Hematopoietic multipotent progenitor cell treated with erythropoietin and hydrocortisone succinate and interleukin-3 and kit ligand, for 4 days (in vitro differentiated cells): Measurements from ENCODE around the gene GIT2.
A peak's percentile ranks its signal among the peaks of the same experiment; 100 is the strongest.
"Not testable (repeated sequence)": the region's sequence is repeated elsewhere in the genome, so short reads cannot be mapped to it uniquely, and the experiment has no call there.

Source experiments
- DNase-seq: peaks from one replicate; pipeline ENCODE4 v3.0.0-alpha.2; 2015

The GIT2 gene

GRCh38 chr12:109916045-109916444 is 80.1 kb downstream of the GIT2 start:
- no peak for DNase-seq

GRCh38 chr12:109915171-109916040 is 80.8 kb downstream of the GIT2 start:
- DNase-seq, result no peak

- DNase-seq, result no peak
Measured at GRCh38 chr12:109914461-109914860, 81.7 kb downstream of the GIT2 start.

GRCh38 chr12:109912855-109913321 is 83.3 kb downstream of the GIT2 start:
- DNase-seq, result no peak

GRCh38 chr12:109910969-109911348 is 85.2 kb downstream of the GIT2 start:
- DNase-seq, result peak; percentile 73

GRCh38 chr12:109910254-109910968 is 85.8 kb downstream of the GIT2 start:
- DNase-seq, result no peak

- no peak for DNase-seq
Measured at GRCh38 chr12:109905301-109905700, 90.9 kb downstream of the GIT2 start.

GRCh38 chr12:109902891-109903418 is 93.2 kb downstream of the GIT2 start:
- DNase-seq, result no peak

GRCh38 chr12:109900752-109901580 is 95.2 kb downstream of the GIT2 start:
- DNase-seq, result peak; percentile 51

- peak; percentile 96 for DNase-seq
Measured at GRCh38 chr12:109899783-109900751, 96.1 kb downstream of the GIT2 start, which contains the start of gene TCHP. TCHP (plus strand) TSS chr12:109900274; CDS start chr12:109903027, 2,753 bp downstream.

GRCh38 chr12:109899345-109899744 is 96.8 kb downstream of the GIT2 start:
- not testable (repeated sequence) for DNase-seq

- DNase-seq, result no peak
Measured at GRCh38 chr12:109897029-109897428, 99.1 kb downstream of the GIT2 start.

- DNase-seq, result no peak
Measured at GRCh38 chr12:109896188-109896587, 100.0 kb downstream of the GIT2 start.

- no peak for DNase-seq
Measured at GRCh38 chr12:109894939-109895338, 101.2 kb downstream of the GIT2 start.

GRCh38 chr12:109893261-109893995 is 102.7 kb downstream of the GIT2 start:
- DNase-seq, result no peak

GRCh38 chr12:109892748-109893147 is 103.4 kb downstream of the GIT2 start:
- DNase-seq, result no peak

GRCh38 chr12:109892165-109892715 is 103.9 kb downstream of the GIT2 start:
- DNase-seq, result no peak

GRCh38 chr12:109891731-109892130 is 104.4 kb downstream of the GIT2 start:
- not testable (repeated sequence) for DNase-seq

- DNase-seq, result no peak
Measured at GRCh38 chr12:109890620-109891170, 105.5 kb downstream of the GIT2 start.
